ENCODE results near the gene LNP1. TPM values are rescaled to one million over a fixed set of nuclear protein-coding genes. Genes with fewer than 3 reads are reported as not detected.
A peak's percentile ranks its signal among the peaks of the same experiment; 100 is the strongest.

Gene LNP1
- total and polyA plus RNA-seq, 2 donors (not counting 1 experiment from before 2014, with no cell fraction given) = 3.1 to 3.5 TPM

DNA sequence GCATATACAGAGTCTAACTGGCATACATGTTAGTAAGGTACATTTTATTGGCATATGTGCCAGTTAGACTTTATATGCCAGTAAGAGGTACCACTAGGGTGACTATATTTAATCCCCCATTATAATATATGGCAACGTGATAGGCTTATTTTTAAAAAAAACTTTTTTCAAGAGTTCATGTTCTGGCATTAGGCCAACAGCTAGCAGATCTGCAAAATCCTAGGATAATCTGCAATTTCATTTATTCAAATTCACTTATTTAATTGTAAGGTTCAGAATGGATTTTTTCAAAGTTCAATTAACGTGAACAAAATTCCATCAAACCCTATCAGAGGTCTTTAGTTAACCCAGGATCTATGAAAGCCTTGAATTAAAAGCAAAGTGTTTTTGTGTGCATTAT is 34.9 kb upstream of the LNP1 start:
- Histone ChIP-seq H3K27ac (ENCODE audit: insufficient read depth, low read length) (no peak overlapping the region), H3K4me1 (ENCODE audit: control insufficient read depth, extremely low read depth, insufficient read depth, low read length) (no peaks in the 10 kb centered on the region), H3K27me3 (ENCODE audit: control insufficient read depth, insufficient read depth, low read length) (no peaks in the 10 kb centered on the region), H3K4me2 (ENCODE audit: extremely low read depth, insufficient read depth, low read length) (no peak overlapping the region), H2AFZ (ENCODE audit: low read length) (no peak overlapping the region), H3K9ac (ENCODE audit: insufficient read depth, low read length) (no peak overlapping the region), H4K20me1 (ENCODE audit: control insufficient read depth, extremely low read depth, insufficient read depth, low read length) (no peaks in the 10 kb centered on the region), H3K9me3 (ENCODE audit: control insufficient read depth, insufficient read depth, low read depth, low read length) (no peaks in the 10 kb centered on the region), H3K4me3 (replicated peaks in 1 of 4; ENCODE audit: control extremely low read depth in 1 of 4, insufficient read depth in 1 of 4, low read depth in 3 of 4, low read length in 4 of 4) (no peak overlapping the region), H3K79me2 (ENCODE audit: control insufficient read depth, insufficient read depth, low read length) (no peaks in the 10 kb centered on the region), H3K36me3 (ENCODE audit: control insufficient read depth, insufficient read depth, low read length) (peaks cover 8% of the 10 kb centered on the region)
- no peak for TF ChIP-seq EZH2 (IDR thresholded peaks at IDR 0.05; ENCODE audit: low read length, missing control alignments)
- TF ChIP-seq, protein P1, sequence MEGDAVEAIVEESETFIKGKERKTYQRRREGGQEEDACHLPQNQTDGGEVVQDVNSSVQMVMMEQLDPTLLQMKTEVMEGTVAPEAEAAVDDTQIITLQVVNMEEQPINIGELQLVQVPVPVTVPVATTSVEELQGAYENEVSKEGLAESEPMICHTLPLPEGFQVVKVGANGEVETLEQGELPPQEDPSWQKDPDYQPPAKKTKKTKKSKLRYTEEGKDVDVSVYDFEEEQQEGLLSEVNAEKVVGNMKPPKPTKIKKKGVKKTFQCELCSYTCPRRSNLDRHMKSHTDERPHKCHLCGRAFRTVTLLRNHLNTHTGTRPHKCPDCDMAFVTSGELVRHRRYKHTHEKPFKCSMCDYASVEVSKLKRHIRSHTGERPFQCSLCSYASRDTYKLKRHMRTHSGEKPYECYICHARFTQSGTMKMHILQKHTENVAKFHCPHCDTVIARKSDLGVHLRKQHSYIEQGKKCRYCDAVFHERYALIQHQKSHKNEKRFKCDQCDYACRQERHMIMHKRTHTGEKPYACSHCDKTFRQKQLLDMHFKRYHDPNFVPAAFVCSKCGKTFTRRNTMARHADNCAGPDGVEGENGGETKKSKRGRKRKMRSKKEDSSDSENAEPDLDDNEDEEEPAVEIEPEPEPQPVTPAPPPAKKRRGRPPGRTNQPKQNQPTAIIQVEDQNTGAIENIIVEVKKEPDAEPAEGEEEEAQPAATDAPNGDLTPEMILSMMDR (conservative IDR thresholded peaks at IDR 0.05 in 1 of 2, IDR thresholded peaks at IDR 0.05 in 1 of 2; ENCODE audit: low read depth in 1 of 2, low read length in 2 of 2) = no peak
- DNase-seq (ENCODE audit: low read depth in 2 of 2) = no peak

DNA sequence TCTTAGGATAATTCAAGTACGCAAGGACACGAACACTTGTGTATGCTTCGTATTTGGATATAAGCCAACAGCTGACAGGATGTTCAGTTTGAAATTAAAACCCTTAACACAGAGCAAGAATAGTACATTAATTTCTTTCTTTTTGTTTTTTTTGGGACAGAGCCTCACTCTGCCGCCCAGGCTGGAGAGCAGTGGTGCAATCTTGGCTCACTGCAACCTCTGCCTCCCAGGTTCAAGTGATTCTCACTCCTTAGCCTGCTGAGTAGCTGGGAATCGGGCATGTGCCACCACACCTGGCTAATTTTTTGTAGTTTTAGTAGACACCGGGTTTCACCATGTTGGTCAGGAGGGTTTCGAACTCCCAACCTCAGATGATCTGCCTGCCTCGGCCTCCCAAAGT is 32.9 kb upstream of the LNP1 start:
- Histone ChIP-seq H3K4me3 (replicated peaks in 1 of 4; ENCODE audit: control extremely low read depth in 1 of 4, insufficient read depth in 1 of 4, low read depth in 3 of 4, low read length in 4 of 4) (no peak overlapping the region), H3K4me1 (ENCODE audit: control insufficient read depth, extremely low read depth, insufficient read depth, low read length) (no peaks in the 10 kb centered on the region), H4K20me1 (ENCODE audit: control insufficient read depth, extremely low read depth, insufficient read depth, low read length) (no peaks in the 10 kb centered on the region), H3K36me3 (ENCODE audit: control insufficient read depth, insufficient read depth, low read length) (peaks cover 15% of the 10 kb centered on the region), H3K9me3 (ENCODE audit: control insufficient read depth, insufficient read depth, low read depth, low read length) (no peaks in the 10 kb centered on the region), H3K27me3 (ENCODE audit: control insufficient read depth, insufficient read depth, low read length) (no peaks in the 10 kb centered on the region), H3K79me2 (ENCODE audit: control insufficient read depth, insufficient read depth, low read length) (no peaks in the 10 kb centered on the region), H3K27ac (ENCODE audit: insufficient read depth, low read length) (no peak overlapping the region), H3K4me2 (ENCODE audit: extremely low read depth, insufficient read depth, low read length) (no peak overlapping the region), H2AFZ (ENCODE audit: low read length) (no peak overlapping the region), H3K9ac (ENCODE audit: insufficient read depth, low read length) (no peak overlapping the region)
- peak in 1 of 2 donors; percentile 22 for DNase-seq (ENCODE audit: low read depth in 2 of 2)
- no peak for TF ChIP-seq EZH2 (IDR thresholded peaks at IDR 0.05; ENCODE audit: low read length, missing control alignments)
- TF ChIP-seq, protein P1 (conservative IDR thresholded peaks at IDR 0.05 in 1 of 2, IDR thresholded peaks at IDR 0.05 in 1 of 2; ENCODE audit: low read depth in 1 of 2, low read length in 2 of 2) = no peak

- Histone ChIP-seq H3K79me2 (ENCODE audit: control insufficient read depth, insufficient read depth, low read length) (no peaks in the 10 kb centered on the region), H3K4me1 (ENCODE audit: control insufficient read depth, extremely low read depth, insufficient read depth, low read length) (no peaks in the 10 kb centered on the region), H2AFZ (ENCODE audit: low read length) (no peak overlapping the region), H3K4me2 (ENCODE audit: extremely low read depth, insufficient read depth, low read length) (no peak overlapping the region), H3K27ac (ENCODE audit: insufficient read depth, low read length) (no peak overlapping the region), H3K4me3 (replicated peaks in 1 of 4; ENCODE audit: control extremely low read depth in 1 of 4, insufficient read depth in 1 of 4, low read depth in 3 of 4, low read length in 4 of 4) (no peak overlapping the region), H3K27me3 (ENCODE audit: control insufficient read depth, insufficient read depth, low read length) (no peaks in the 10 kb centered on the region), H3K9me3 (ENCODE audit: control insufficient read depth, insufficient read depth, low read depth, low read length) (no peaks in the 10 kb centered on the region), H4K20me1 (ENCODE audit: control insufficient read depth, extremely low read depth, insufficient read depth, low read length) (no peaks in the 10 kb centered on the region), H3K36me3 (ENCODE audit: control insufficient read depth, insufficient read depth, low read length) (peaks cover 11% of the 10 kb centered on the region), H3K9ac (ENCODE audit: insufficient read depth, low read length) (no peak overlapping the region)
- DNase-seq (ENCODE audit: low read depth in 2 of 2) = no peak
- no peak for TF ChIP-seq EZH2 (IDR thresholded peaks at IDR 0.05; ENCODE audit: low read length, missing control alignments)
- TF ChIP-seq, protein P1 (conservative IDR thresholded peaks at IDR 0.05 in 1 of 2, IDR thresholded peaks at IDR 0.05 in 1 of 2; ENCODE audit: low read depth in 1 of 2, low read length in 2 of 2) = no peak
Observed at GRCh38 chr3:100370756-100371155, 30.6 kb upstream of the LNP1 start.

Data from fibroblast of lung (primary cell).